SKM-1 treated with dmso at 0.1 percent for 144 hours (cell line): ENCODE data around the gene POLK.

Experiments
- DNase-seq: peaks from one replicate; lab custom pipeline; 2025; ENCODE audit not compliant: unreplicated experiment; lab: John Stamatoyannopoulos, UW

The POLK gene

DNA sequence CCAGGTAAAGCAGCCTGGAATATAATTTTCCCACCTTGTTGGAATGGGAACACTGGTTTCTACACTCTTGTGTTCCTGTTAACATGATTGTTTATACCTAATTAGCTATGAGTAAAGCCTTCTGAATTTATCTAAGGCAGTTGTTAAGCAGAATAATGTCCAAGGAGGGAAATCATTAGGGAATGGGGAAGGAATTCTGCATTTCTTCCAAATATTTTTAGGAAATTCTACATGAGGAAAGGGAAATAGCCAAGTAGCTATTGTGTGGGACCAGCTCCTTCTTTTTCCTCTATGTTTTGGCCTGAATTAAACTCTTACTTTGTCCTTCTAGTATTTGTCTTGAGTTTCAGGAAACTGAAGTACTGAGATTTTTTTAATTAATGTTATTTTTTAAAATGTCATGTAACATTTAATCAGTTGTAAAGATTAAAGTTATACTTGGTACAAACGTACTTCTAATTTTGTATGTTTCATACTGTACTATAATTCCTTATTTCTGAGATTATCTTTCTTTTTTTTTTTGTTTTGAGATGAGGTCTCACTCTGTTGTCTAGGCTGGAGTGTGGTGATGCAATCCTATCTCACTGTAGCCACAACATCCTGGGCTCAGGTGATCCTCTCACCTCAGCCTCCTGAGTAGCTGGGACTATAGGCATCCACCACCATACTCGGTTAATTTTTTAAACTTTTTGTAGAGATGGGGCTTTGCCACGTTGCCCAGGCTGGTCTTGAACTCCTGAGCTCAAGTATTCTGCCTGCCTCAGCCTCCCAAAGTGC, 128.0 kb downstream of the POLK start:
- no peak for DNase-seq

DNA sequence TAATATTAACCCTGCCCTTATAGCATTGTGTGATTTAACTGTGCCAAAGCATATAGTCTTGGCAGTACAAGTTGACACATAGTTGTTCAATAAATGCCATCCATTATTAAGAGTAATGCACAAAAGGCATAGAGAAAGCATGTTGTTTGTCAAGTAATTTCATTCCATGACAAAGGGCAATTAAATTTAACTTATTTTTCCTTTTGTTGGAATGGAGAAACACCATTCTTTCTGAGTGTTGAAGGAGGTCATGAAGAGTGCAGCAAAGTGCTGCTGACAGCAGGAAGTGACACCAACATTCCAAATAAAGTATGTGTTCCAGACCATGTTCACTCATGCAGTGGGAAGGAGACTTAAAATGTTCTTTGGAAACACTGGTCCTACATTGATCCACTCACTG, 128.7 kb downstream of the POLK start:
- no peak for DNase-seq

DNA sequence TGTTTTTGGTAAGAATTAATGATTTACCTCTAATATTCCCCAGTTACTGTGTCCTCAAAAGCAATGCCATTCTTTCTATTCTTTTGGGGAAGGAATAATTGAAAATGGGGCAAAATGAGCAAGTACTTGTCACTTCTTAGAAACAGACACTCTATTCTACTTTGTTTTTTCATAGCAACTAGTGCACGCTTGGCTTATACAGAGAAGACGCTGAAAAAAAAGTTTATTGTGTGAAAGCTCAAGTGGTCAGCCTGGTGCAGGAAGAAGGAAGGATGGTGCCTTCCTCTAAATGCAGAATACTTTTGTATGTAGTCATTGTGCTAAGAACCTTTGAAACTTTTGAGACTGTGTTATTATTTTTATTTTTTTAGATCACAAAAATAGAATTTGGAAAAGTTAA, 129.1 kb downstream of the POLK start:
- no peak for DNase-seq

DNA sequence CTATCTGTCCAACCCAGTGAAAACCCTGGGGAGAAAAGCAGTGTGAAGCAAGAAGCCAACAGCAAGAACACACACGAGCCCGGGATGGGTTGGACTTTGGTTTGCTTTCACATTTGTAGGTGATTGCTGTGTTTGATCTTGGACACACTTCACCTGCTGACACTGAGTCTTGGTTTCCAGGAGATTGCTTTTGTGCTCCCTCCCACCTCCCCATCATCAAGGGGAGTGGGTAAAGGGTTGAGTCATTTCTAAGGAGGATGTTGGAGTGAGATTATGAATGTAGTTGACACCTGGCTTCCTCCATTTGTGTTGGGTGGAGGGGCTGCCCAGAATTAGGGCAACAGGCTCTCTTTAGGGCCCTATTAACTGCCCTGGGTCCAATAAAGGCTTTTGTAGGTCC, 137.0 kb downstream of the POLK start:
- no peak for DNase-seq
